Loucy (cell line): ENCODE results near the gene KCNQ5.

ENCODE experiments used
- EZH2phosphoT487 ChIP-seq: fragments of 200-600 bp; IDR thresholded peaks from 2 replicates; pipeline ENCODE4 v1.6.1; 2018; ENCODE audit warnings: antibody characterized with exemption, mild to moderate bottlenecking, moderate library complexity, borderline replicate concordance
- TF ChIP-seq, protein P1 (sequence below): fragments of 200-600 bp; sonication (generic); conservative IDR thresholded peaks from 2 replicates; pipeline ENCODE4 v1.5.1; 2014; ENCODE audit warnings: mild to moderate bottlenecking, antibody characterized with exemption, low read length

DNA sequence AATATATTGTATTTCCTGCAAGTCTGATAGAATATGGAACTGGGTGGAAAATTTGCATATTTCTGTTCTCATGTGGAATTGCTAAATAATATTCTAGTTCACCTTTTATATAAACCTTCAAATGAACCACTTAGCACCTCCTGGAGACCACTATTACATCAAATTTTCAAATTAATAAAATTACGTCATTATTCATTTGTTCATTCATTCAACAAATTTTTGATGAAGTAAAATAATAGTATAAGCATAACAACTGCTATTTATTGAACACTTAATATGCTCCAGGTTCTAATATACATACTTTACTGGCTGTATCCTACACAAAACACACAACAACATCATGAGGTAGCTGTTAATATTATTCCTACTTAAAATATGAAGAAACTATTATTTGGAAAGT is 215.1 kb downstream of the KCNQ5 start:
- TF ChIP-seq, protein P1, sequence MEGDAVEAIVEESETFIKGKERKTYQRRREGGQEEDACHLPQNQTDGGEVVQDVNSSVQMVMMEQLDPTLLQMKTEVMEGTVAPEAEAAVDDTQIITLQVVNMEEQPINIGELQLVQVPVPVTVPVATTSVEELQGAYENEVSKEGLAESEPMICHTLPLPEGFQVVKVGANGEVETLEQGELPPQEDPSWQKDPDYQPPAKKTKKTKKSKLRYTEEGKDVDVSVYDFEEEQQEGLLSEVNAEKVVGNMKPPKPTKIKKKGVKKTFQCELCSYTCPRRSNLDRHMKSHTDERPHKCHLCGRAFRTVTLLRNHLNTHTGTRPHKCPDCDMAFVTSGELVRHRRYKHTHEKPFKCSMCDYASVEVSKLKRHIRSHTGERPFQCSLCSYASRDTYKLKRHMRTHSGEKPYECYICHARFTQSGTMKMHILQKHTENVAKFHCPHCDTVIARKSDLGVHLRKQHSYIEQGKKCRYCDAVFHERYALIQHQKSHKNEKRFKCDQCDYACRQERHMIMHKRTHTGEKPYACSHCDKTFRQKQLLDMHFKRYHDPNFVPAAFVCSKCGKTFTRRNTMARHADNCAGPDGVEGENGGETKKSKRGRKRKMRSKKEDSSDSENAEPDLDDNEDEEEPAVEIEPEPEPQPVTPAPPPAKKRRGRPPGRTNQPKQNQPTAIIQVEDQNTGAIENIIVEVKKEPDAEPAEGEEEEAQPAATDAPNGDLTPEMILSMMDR, result no peak
- TF ChIP-seq EZH2phosphoT487, result no peak
